ENCODE results near the gene ADGRB2. TPM values are rescaled to one million over a fixed set of nuclear protein-coding genes. Genes with fewer than 3 reads are reported as not detected.

ADGRB2 gene
- total RNA-seq, 2 experiments from 2014 or later, result 0.68 to 0.81 TPM

DNA sequence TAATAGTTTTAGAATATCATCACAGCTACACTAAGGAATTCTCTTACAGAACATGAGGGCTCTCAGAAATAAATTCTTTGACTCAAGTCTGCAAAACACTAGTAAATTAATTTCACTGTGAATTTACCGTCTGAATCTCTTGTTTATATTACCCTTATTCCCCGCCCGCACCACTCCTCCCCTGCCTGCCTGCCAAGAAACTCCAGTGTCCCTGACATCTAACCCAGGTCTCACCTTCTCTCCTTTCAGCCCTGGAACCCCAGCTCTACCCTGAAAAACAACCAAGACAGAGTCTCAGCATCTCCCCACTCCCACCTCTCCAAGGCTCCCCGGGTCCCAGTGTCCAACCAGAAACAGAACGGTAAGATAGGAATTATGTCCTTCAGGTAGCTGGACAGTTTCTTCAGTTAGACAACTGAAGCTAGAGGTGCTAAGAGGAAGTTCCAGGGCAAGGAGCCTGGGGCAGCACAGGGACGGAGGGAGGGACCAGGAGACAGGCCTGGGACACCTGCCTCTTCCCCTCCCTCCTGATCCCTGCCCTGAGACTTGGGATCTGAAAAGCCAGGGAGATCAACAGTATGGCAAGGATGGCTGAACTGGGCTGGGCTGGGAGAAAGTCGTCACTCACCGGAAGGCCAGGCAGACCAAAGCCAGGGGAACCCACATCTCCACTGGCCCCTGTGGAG lies 75.8 kb downstream of the ADGRB2 start:
- H3K27me3 Mint-ChIP-seq, result peaks cover 20% of the 10 kb centered on the region
- H3K4me1 Mint-ChIP-seq, result no peaks in the 10 kb centered on the region
- H3K36me3 Mint-ChIP-seq (ENCODE audit: low read depth), result no peaks in the 10 kb centered on the region
- ChIA-PET POLR2A (no interaction called here), CTCF (no interaction called here)
- H3K9me3 Mint-ChIP-seq, result no peaks in the 10 kb centered on the region
- no peak overlapping the region for H3K27ac Mint-ChIP-seq
- DNase-seq, result no peak
- no peak overlapping the region for H3K4me3 Mint-ChIP-seq

DNA sequence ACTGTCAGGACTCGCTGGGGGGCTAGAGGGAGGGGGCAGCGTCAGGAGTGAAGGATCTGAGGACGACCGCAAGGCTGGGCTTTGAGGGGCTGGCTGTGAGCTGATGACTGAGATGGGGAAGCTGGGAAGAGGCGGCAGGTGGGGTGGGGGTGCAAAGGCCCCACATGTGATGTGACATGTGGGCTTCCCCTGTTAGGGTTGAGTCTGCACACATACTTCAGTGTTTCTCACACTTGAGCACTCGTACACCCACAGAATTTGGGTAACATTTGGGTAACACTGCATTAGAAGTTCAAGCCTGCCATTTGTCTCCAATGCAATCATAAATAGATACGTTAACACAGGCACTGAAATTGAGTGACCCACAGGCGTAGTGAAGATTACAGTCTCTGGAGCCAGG lies 76.5 kb downstream of the ADGRB2 start:
- no peak overlapping the region for H3K27ac Mint-ChIP-seq
- H3K9me3 Mint-ChIP-seq, result no peaks in the 10 kb centered on the region
- no peak overlapping the region for H3K4me3 Mint-ChIP-seq
- H3K4me1 Mint-ChIP-seq, result no peaks in the 10 kb centered on the region
- peaks cover 23% of the 10 kb centered on the region for H3K27me3 Mint-ChIP-seq
- ChIA-PET POLR2A (no interaction called here), CTCF (no interaction called here)
- no peaks in the 10 kb centered on the region for H3K36me3 Mint-ChIP-seq (ENCODE audit: low read depth)
- DNase-seq, result no peak

- Mint-ChIP-seq H3K4me3 (no peak overlapping the region), H3K9me3 (no peaks in the 10 kb centered on the region), H3K4me1 (no peaks in the 10 kb centered on the region), H3K27ac (no peak overlapping the region), H3K36me3 (ENCODE audit: low read depth) (no peaks in the 10 kb centered on the region), H3K27me3 (peaks cover 26% of the 10 kb centered on the region)
- CTCF ChIA-PET, result no interaction called here
- POLR2A ChIA-PET, result no interaction called here
- DNase-seq, result no peak
Measured at GRCh38 chr1:31685795-31686194, 78.3 kb downstream of the ADGRB2 start.

GRCh38 chr1:31683997-31684396 lies 80.1 kb downstream of the ADGRB2 start:
- POLR2A ChIA-PET, result no interaction called here
- Mint-ChIP-seq H3K9me3 (no peaks in the 10 kb centered on the region), H3K27me3 (peaks cover 27% of the 10 kb centered on the region), H3K27ac (no peak overlapping the region), H3K36me3 (ENCODE audit: low read depth) (no peaks in the 10 kb centered on the region), H3K4me3 (no peak overlapping the region), H3K4me1 (no peaks in the 10 kb centered on the region)
- CTCF ChIA-PET, result no interaction called here
- DNase-seq, result no peak

GRCh38 chr1:31681415-31681814 lies 82.7 kb downstream of the ADGRB2 start:
- ChIA-PET POLR2A (no interaction called here), CTCF (interaction anchor here (0.7 kb wide), 1 partner anchor 20 kb away, joined by 3 read pairs; no protein-coding TSS in a partner anchor)
- H3K9me3 Mint-ChIP-seq, result no peaks in the 10 kb centered on the region

GRCh38 chr1:31679676-31680230 lies 84.4 kb downstream of the ADGRB2 start:
- H3K27ac Mint-ChIP-seq, result no peak overlapping the region
- H3K27me3 Mint-ChIP-seq, result peaks cover 16% of the 10 kb centered on the region
- no peaks in the 10 kb centered on the region for H3K36me3 Mint-ChIP-seq (ENCODE audit: low read depth)
- no peaks in the 10 kb centered on the region for H3K9me3 Mint-ChIP-seq
- CTCF ChIA-PET, result interaction anchor here (1.9 kb wide), 1 partner anchor 109 kb away, joined by 5 read pairs; no protein-coding TSS in a partner anchor
- no peaks in the 10 kb centered on the region for H3K4me1 Mint-ChIP-seq
- DNase-seq, result no peak
- no peak overlapping the region for H3K4me3 Mint-ChIP-seq
- POLR2A ChIA-PET, result no interaction called here

More at GRCh38 chr1:31681415-31681814, 82.7 kb downstream of the ADGRB2 start:
- no peak overlapping the region for H3K4me3 Mint-ChIP-seq
- no peak for DNase-seq
- H3K27ac Mint-ChIP-seq, result no peak overlapping the region
- peaks cover 22% of the 10 kb centered on the region for H3K27me3 Mint-ChIP-seq
- no peaks in the 10 kb centered on the region for H3K36me3 Mint-ChIP-seq (ENCODE audit: low read depth)
- H3K4me1 Mint-ChIP-seq, result no peaks in the 10 kb centered on the region

GRCh38 chr1:31679091-31679490 lies 85.0 kb downstream of the ADGRB2 start:
- H3K4me1 Mint-ChIP-seq, result no peaks in the 10 kb centered on the region
- H3K27me3 Mint-ChIP-seq, result peaks cover 15% of the 10 kb centered on the region
- DNase-seq, result no peak
- POLR2A ChIA-PET, result interaction anchor here (1.0 kb wide), 1 partner anchor 34 kb away, joined by 4 read pairs; the partner anchor contains the start of gene PEF1
- H3K4me3 Mint-ChIP-seq, result no peak overlapping the region
- no peaks in the 10 kb centered on the region for H3K36me3 Mint-ChIP-seq (ENCODE audit: low read depth)
- H3K9me3 Mint-ChIP-seq, result no peaks in the 10 kb centered on the region
- CTCF ChIA-PET, result interaction anchor here (1.9 kb wide), 1 partner anchor 110 kb away, joined by 5 read pairs; no protein-coding TSS in a partner anchor
- H3K27ac Mint-ChIP-seq, result no peak overlapping the region

- no peaks in the 10 kb centered on the region for H3K9me3 Mint-ChIP-seq
- no peaks in the 10 kb centered on the region for H3K4me1 Mint-ChIP-seq
- no peak overlapping the region for H3K27ac Mint-ChIP-seq
- H3K27me3 Mint-ChIP-seq, result peaks cover 15% of the 10 kb centered on the region
- DNase-seq, result no peak
- no peak overlapping the region for H3K4me3 Mint-ChIP-seq
- ChIA-PET CTCF (interaction anchor here (1.9 kb wide), 1 partner anchor 110 kb away, joined by 5 read pairs; no protein-coding TSS in a partner anchor), POLR2A (interaction anchor here (0.8 to 1.0 kb wide), 2 partner anchors 21 to 33 kb away, joined by 3 to 4 read pairs; partner anchors contain the start of gene PEF1)
- H3K36me3 Mint-ChIP-seq (ENCODE audit: low read depth), result no peaks in the 10 kb centered on the region
Measured at GRCh38 chr1:31678681-31679080, 85.5 kb downstream of the ADGRB2 start.

DNA sequence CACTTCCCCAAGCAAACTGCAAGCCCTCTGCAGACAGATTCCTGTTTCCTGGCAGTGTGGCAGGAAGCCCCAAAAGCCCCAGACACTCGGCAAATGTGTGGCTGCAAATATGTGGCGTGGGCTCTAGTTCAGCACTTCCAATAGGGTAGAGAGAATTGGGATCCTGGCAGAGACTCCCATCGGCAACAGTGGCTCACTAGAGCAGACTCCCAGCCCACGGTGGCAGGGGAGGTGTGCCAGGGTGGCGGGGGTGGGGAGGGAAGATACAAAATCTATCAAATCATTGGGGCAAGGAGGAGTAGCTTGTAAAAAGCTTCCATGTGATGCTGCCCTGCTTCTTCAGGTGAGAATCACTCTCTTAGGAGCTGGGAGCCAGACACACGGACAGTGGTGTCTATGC lies 86.2 kb downstream of the ADGRB2 start:
- no peaks in the 10 kb centered on the region for H3K36me3 Mint-ChIP-seq (ENCODE audit: low read depth)
- H3K4me3 Mint-ChIP-seq, result no peak overlapping the region
- CTCF ChIA-PET, result interaction anchor here (1.9 kb wide), 2 partner anchors 14 to 111 kb away, joined by 4 to 5 read pairs; no protein-coding TSS in a partner anchor

GRCh38 chr1:31677401-31677800 lies 86.7 kb downstream of the ADGRB2 start:
- ChIA-PET CTCF (interaction anchor here (1.9 kb wide), 2 partner anchors 13 to 112 kb away, joined by 4 to 5 read pairs; no protein-coding TSS in a partner anchor), POLR2A (no interaction called here)
- H3K4me1 Mint-ChIP-seq, result no peaks in the 10 kb centered on the region
- H3K4me3 Mint-ChIP-seq, result no peak overlapping the region
- H3K9me3 Mint-ChIP-seq, result no peaks in the 10 kb centered on the region
- no peak overlapping the region for H3K27ac Mint-ChIP-seq
- no peaks in the 10 kb centered on the region for H3K36me3 Mint-ChIP-seq (ENCODE audit: low read depth)
- DNase-seq, result no peak
- peaks cover 10% of the 10 kb centered on the region for H3K27me3 Mint-ChIP-seq

More for the DNA sequence above, 86.2 kb downstream of the ADGRB2 start:
- H3K27me3 Mint-ChIP-seq, result peaks cover 15% of the 10 kb centered on the region
- no peak overlapping the region for H3K27ac Mint-ChIP-seq
- no peaks in the 10 kb centered on the region for H3K4me1 Mint-ChIP-seq
- POLR2A ChIA-PET, result interaction anchor here (0.8 to 1.0 kb wide), 2 partner anchors 22 to 33 kb away, joined by 3 to 4 read pairs; partner anchors contain the start of gene PEF1
- H3K9me3 Mint-ChIP-seq, result no peaks in the 10 kb centered on the region
- DNase-seq, result no peak

Other genes starting within 250 kb of the ADGRB2 start
- not detected for gene TINAGL1, start 187.8 kb downstream of the ADGRB2 start, total RNA-seq
- gene HCRTR1, start 146.7 kb downstream of the ADGRB2 start, total RNA-seq, result not detected
- 10 to 100 TPM; 50.4 to 50.5 TPM for gene PEF1, start 119.5 kb downstream of the ADGRB2 start, total RNA-seq
- gene COL16A1, start 60.3 kb downstream of the ADGRB2 start, total RNA-seq, result not detected
- gene SPOCD1, start 51.7 kb upstream of the ADGRB2 start, total RNA-seq, result under 1 TPM; 0.08 to 0.15 TPM
- 100 to 1,000 TPM; 337 to 349 TPM for gene PTP4A2, start 174.0 kb upstream of the ADGRB2 start, total RNA-seq
- gene KHDRBS1, start 249.5 kb upstream of the ADGRB2 start, total RNA-seq, result 100 to 1,000 TPM; 168 to 169 TPM

Data from activated CD4-positive, alpha-beta memory T cell treated with anti-CD3 and anti-CD28 coated beads, Interleukin-2, amount 10 ng/mL, durations not matched to agents 7 days and 5 days (primary cell).